HCT116 (cell line): ENCODE data around the gene HERC3. TPM values are rescaled to one million over a fixed set of nuclear protein-coding genes. Genes with fewer than 3 reads are reported as not detected.

Source experiments
- ATAC-seq: fragments of 200-7000 bp; cut with Tn5 transposase; 2 replicates; pipeline ENCODE4 v1.9.1; 2020; ENCODE audit warnings: mild to moderate bottlenecking, moderate library complexity
- BruUV-seq: library from RNA; stranded (reverse); fragments of 400-500 nt; replicated peaks from 2 replicates; lab custom pipeline; 2021; lab: Mats Ljungman, UMichigan
- CTCF ChIA-PET: fragments of 300-600 bp; sonication (Branson Sonifier 250); formaldehyde crosslinking; loops from one replicate; lab custom pipeline; 2021; ENCODE audit warnings: antibody characterized with exemption; lab: Charles Lee
- POLR2A ChIA-PET: fragments of 300-600, 350-600 bp; sonication (Branson Sonifier 250); formaldehyde crosslinking; loops from one replicate; lab custom pipeline; 2021; ENCODE audit warnings: antibody characterized with exemption; lab: Charles Lee
- RAD21 ChIA-PET, 2 experiments: fragments of 300-600 bp; sonication (Branson Sonifier 250); formaldehyde crosslinking; loops; one replicate each; lab custom pipeline; 2023; ENCODE audit warnings: low total read pairs in 2 of 2; ENCODE audit not compliant: uncharacterized antibody in 2 of 2, unreplicated experiment in 2 of 2, low non-redundant PET in 1 of 2; lab: Charles Lee
- DNase-seq: peaks from one replicate; pipeline ENCODE4 v3.0.0-alpha.2; 2010; ENCODE audit warnings: low read depth, low spot score
- H2AFZ ChIP-seq: fragments of 200-600 bp; shearing (Covaris generic), sonication (generic); 2 replicates; pipeline ENCODE4 v1.6.1; 2017; ENCODE audit warnings: low read depth, mixed run types, mixed read lengths, antibody characterized with exemption, low read length; ENCODE audit not compliant: poor library complexity, severe bottlenecking
- H3K27ac ChIP-seq: 2 replicates; pipeline ENCODE4 v1.5.1; 2012; ENCODE audit warnings: low read depth, low read length
- H3K27me3 ChIP-seq: fragments of 200-600 bp; sonication (generic); 2 replicates; pipeline ENCODE4 v1.6.1; 2016; ENCODE audit warnings: mixed run types, low read length, mixed read lengths; ENCODE audit not compliant: insufficient read depth
- H3K36me3 ChIP-seq, 2 experiments: fragments of 200-500 bp in 1 of 2; fragments of 200-600 bp in 1 of 2; sonication (Bioruptor generic) in 1 of 2; sonication (generic) in 1 of 2; 2 replicates each; pipeline versions ENCODE4 v1.5.1 to v1.6.1; 2014 to 2016; ENCODE audit warnings: low read length in 2 of 2, inconsistent platforms in 1 of 2, mixed read lengths in 1 of 2, mixed run types in 1 of 2; ENCODE audit not compliant: insufficient read depth in 2 of 2, control insufficient read depth in 1 of 2
- H3K4me1 ChIP-seq, 2 experiments: fragments of 200-600 bp in 1 of 2; sonication (generic) in 1 of 2; 2 replicates each; pipeline versions ENCODE4 v1.5.1 to v1.6.1; 2012 to 2017; ENCODE audit warnings: low read length in 2 of 2, inconsistent platforms in 1 of 2, mild to moderate bottlenecking in 1 of 2, mixed read lengths in 1 of 2, mixed run types in 1 of 2, moderate library complexity in 1 of 2; ENCODE audit not compliant: insufficient read depth in 2 of 2, control insufficient read depth in 1 of 2
- H3K4me2 ChIP-seq: fragments of 200-600 bp; sonication (generic); 2 replicates; pipeline ENCODE4 v1.6.1; 2017; ENCODE audit warnings: mixed run types, low read length, mixed read lengths
- H3K4me3 ChIP-seq, 2 experiments: fragments of 200-600 bp in 1 of 2; sonication (generic) in 1 of 2; replicated peaks in 1 of 2; 2 replicates each; pipeline ENCODE4 v1.5.1; 2011 to 2016; ENCODE audit warnings: low read length in 2 of 2, control low read depth in 1 of 2, low read depth in 1 of 2, mild to moderate bottlenecking in 1 of 2, mixed read lengths in 1 of 2, mixed run types in 1 of 2
- H3K79me2 ChIP-seq: fragments of 200-600 bp; sonication (generic); 2 replicates; pipeline ENCODE4 v1.6.1; 2017; ENCODE audit warnings: mild to moderate bottlenecking, mixed run types, low read length, moderate library complexity, mixed read lengths; ENCODE audit not compliant: insufficient read depth
- H3K9ac ChIP-seq: fragments of 200-600 bp; sonication (generic); 2 replicates; pipeline ENCODE4 v1.6.1; 2016; ENCODE audit warnings: low read length, mixed read lengths
- H3K9me2 ChIP-seq: fragments of 200-600 bp; sonication (generic), shearing (Covaris generic); 2 replicates; pipeline ENCODE4 v1.6.1; 2017; ENCODE audit warnings: mixed run types, mild to moderate bottlenecking, moderate library complexity; ENCODE audit not compliant: insufficient read depth
- H3K9me3 ChIP-seq, 2 experiments: fragments of 200-500 bp in 1 of 2; fragments of 200-600 bp in 1 of 2; sonication (Bioruptor generic) in 1 of 2; sonication (generic) in 1 of 2; 2 replicates each; pipeline ENCODE4 v1.6.1; 2014 to 2017; ENCODE audit warnings: low read length in 2 of 2, mixed read lengths in 2 of 2, inconsistent platforms in 1 of 2, low read depth in 1 of 2, mild to moderate bottlenecking in 1 of 2, mixed run types in 1 of 2, moderate library complexity in 1 of 2; ENCODE audit not compliant: control insufficient read depth in 1 of 2, insufficient read depth in 1 of 2
- H4K20me1 ChIP-seq: fragments of 200-600 bp; sonication (generic), shearing (Covaris generic); 2 replicates; pipeline ENCODE4 v1.6.1; 2017; ENCODE audit warnings: mixed run types, mild to moderate bottlenecking, moderate library complexity; ENCODE audit not compliant: insufficient read depth
- ATF3 ChIP-seq: IDR thresholded peaks from 2 replicates; pipeline ENCODE4 v1.6.1; 2012
- CBX3 ChIP-seq: IDR thresholded peaks from 2 replicates; pipeline ENCODE4 v1.6.1; 2012; ENCODE audit warnings: low read depth
- CEBPB ChIP-seq: IDR thresholded peaks from 2 replicates; pipeline ENCODE4 v1.6.1; 2012; ENCODE audit warnings: low read depth
- EGR1 ChIP-seq: IDR thresholded peaks from 2 replicates; pipeline ENCODE4 v1.6.1; 2012; ENCODE audit warnings: low read depth
- EZH2 ChIP-seq: fragments of 200-600 bp; sonication (generic); IDR thresholded peaks from 2 replicates; pipeline ENCODE4 v1.6.1; 2017; ENCODE audit warnings: antibody characterized with exemption, mixed run types
- FOSL1 ChIP-seq: IDR thresholded peaks from 2 replicates; pipeline ENCODE4 v1.6.1; 2012; ENCODE audit warnings: low read depth
- JUND ChIP-seq: IDR thresholded peaks from 2 replicates; pipeline ENCODE4 v1.6.1; 2012
- POLR2AphosphoS5 ChIP-seq: IDR thresholded peaks from 2 replicates; pipeline ENCODE4 v1.6.1; 2011; ENCODE audit warnings: mild to moderate bottlenecking, low read depth, low read length, moderate library complexity
- RAD21 ChIP-seq: IDR thresholded peaks from 2 replicates; pipeline ENCODE4 v1.6.1; 2012; ENCODE audit warnings: low read depth, mild to moderate bottlenecking
- REST ChIP-seq: IDR thresholded peaks from 2 replicates; pipeline ENCODE4 v1.6.1; 2012; ENCODE audit warnings: low read depth
- SP1 ChIP-seq: IDR thresholded peaks from 2 replicates; pipeline ENCODE4 v1.6.1; 2012; ENCODE audit warnings: low read depth
- SRF ChIP-seq: IDR thresholded peaks from 2 replicates; pipeline ENCODE4 v1.6.1; 2012; ENCODE audit warnings: low read depth
- TCF7L2 ChIP-seq: IDR thresholded peaks from 2 replicates; pipeline ENCODE4 v1.7.0; 2011; ENCODE audit warnings: borderline replicate concordance, inconsistent platforms; ENCODE audit not compliant: insufficient read depth, insufficient read length; ENCODE audit errors: extremely low read depth
- ZFX ChIP-seq: fragments of 450-650 bp; IDR thresholded peaks from 2 replicates; pipeline ENCODE4 v1.6.1; 2017
- ZNF274 ChIP-seq: fragments of 200-500 bp; sonication (Bioruptor generic); IDR thresholded peaks from 2 replicates; pipeline ENCODE4 v1.6.1; 2014; ENCODE audit warnings: mild to moderate bottlenecking, low read depth, low read length, inconsistent platforms
- intact Hi-C: fragments of 100-400 bp; cut with micrococcal nuclease; formaldehyde crosslinking; loops from 2 replicates; pipeline ENCODE4 v1.10.0; 2022
- total RNA-seq: library from RNA; stranded (reverse); gene quantifications from one replicate; pipeline ENCODE4 v1.2.1, GENCODE V29; 2021; ENCODE audit not compliant: unreplicated experiment
- TF ChIP-seq, protein P1 (sequence below), 3 experiments: fragments of 200-600 bp in 1 of 3; sonication (generic) in 1 of 3; IDR thresholded peaks in 2 of 3; conservative IDR thresholded peaks in 1 of 3; 2 replicates each; pipeline ENCODE4 v1.5.1; 2012 to 2017; ENCODE audit warnings: low read depth in 2 of 3, low read length in 2 of 3, antibody characterized with exemption in 1 of 3, borderline replicate concordance in 1 of 3, control low read depth in 1 of 3, mild to moderate bottlenecking in 1 of 3, mixed read lengths in 1 of 3, mixed run types in 1 of 3, moderate library complexity in 1 of 3; ENCODE audit not compliant: insufficient read depth in 1 of 3

Gene HERC3
- total RNA-seq, 1 experiment from 2014 or later = 10.8 TPM

GRCh38 chr4:88752076-88752463 is 159.8 kb downstream of the HERC3 start:
- CTCF ChIA-PET = no interaction called here
- H3K4me2 ChIP-seq = no peak overlapping the region
- intact Hi-C loops = no loop called here
- H2AFZ ChIP-seq = no peak overlapping the region
- DNase-seq (no peak), ATAC-seq (no peak)
- RAD21 ChIA-PET = no interaction called here
- no peaks in the 10 kb centered on the region for H3K9me3 ChIP-seq
- H4K20me1 ChIP-seq = no peaks in the 10 kb centered on the region
- H3K9ac ChIP-seq = no peak overlapping the region
- no peaks in the 10 kb centered on the region for H3K9me2 ChIP-seq
- H3K36me3 ChIP-seq = peaks cover 0 to 5% of the 10 kb centered on the region in 2 experiments; a peak in 1 of 4 replicates
- TF ChIP-seq ZNF274 = no peak
- POLR2A ChIA-PET = interaction anchor here (0.8 kb wide), 1 partner anchor 12 kb away, joined by 4 read pairs; no protein-coding TSS in a partner anchor
- H3K79me2 ChIP-seq = no peaks in the 10 kb centered on the region
- H3K27me3 ChIP-seq = no peaks in the 10 kb centered on the region
- H3K4me1 ChIP-seq = no peaks in the 10 kb centered on the region
- no peak overlapping the region for H3K4me3 ChIP-seq
- no peak overlapping the region for H3K27ac ChIP-seq
- no TSS peak for BruUV-seq

GRCh38 chr4:88752754-88753153 is 160.5 kb downstream of the HERC3 start:
- H3K4me3 ChIP-seq = no peak overlapping the region
- TF ChIP-seq FOSL1 (no peak), ZFX (no peak), ZNF274 (no peak), POLR2AphosphoS5 (no peak), JUND (no peak), CEBPB (no peak), TCF7L2 (no peak), EZH2 (no peak), SRF (no peak), RAD21 (no peak), REST (no peak), CBX3 (no peak), EGR1 (no peak), ATF3 (no peak), SP1 (no peak)
- TF ChIP-seq, protein P1, sequence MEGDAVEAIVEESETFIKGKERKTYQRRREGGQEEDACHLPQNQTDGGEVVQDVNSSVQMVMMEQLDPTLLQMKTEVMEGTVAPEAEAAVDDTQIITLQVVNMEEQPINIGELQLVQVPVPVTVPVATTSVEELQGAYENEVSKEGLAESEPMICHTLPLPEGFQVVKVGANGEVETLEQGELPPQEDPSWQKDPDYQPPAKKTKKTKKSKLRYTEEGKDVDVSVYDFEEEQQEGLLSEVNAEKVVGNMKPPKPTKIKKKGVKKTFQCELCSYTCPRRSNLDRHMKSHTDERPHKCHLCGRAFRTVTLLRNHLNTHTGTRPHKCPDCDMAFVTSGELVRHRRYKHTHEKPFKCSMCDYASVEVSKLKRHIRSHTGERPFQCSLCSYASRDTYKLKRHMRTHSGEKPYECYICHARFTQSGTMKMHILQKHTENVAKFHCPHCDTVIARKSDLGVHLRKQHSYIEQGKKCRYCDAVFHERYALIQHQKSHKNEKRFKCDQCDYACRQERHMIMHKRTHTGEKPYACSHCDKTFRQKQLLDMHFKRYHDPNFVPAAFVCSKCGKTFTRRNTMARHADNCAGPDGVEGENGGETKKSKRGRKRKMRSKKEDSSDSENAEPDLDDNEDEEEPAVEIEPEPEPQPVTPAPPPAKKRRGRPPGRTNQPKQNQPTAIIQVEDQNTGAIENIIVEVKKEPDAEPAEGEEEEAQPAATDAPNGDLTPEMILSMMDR (IDR thresholded peaks at IDR 0.05 in 2 of 3, conservative IDR thresholded peaks at IDR 0.05 in 1 of 3; ENCODE audit: borderline replicate concordance in 1 of 3, insufficient read depth in 1 of 3, low read depth in 2 of 3, low read length in 2 of 3) = no peak
- H3K9me2 ChIP-seq = no peaks in the 10 kb centered on the region
- ATAC-seq (no peak), DNase-seq (no peak)
- H3K79me2 ChIP-seq = no peaks in the 10 kb centered on the region
- ChIA-PET POLR2A (interaction anchor here (0.8 kb wide), 1 partner anchor 11 kb away, joined by 4 read pairs; no protein-coding TSS in a partner anchor), CTCF (no interaction called here), RAD21 (no interaction called here)
- no TSS peak for BruUV-seq
- no peaks in the 10 kb centered on the region for H3K27me3 ChIP-seq
- intact Hi-C loops = no loop called here
- H2AFZ ChIP-seq = no peak overlapping the region
- no peak overlapping the region for H3K9ac ChIP-seq
- H4K20me1 ChIP-seq = no peaks in the 10 kb centered on the region
- H3K4me2 ChIP-seq = no peak overlapping the region
- no peaks in the 10 kb centered on the region for H3K9me3 ChIP-seq
- no peaks in the 10 kb centered on the region for H3K4me1 ChIP-seq
- H3K27ac ChIP-seq = no peak overlapping the region
- H3K36me3 ChIP-seq = peaks cover 0 to 5% of the 10 kb centered on the region in 2 experiments; a peak in 1 of 4 replicates
